NK-92 treated with Interleukin-12 subunit alpha and Interleukin-12 subunit beta, amount 100 ng/mL, for 24 hours (cell line): ENCODE results near the gene TRMT1.
A peak's percentile ranks its signal among the peaks of the same experiment; 100 is the strongest.

Experiments used
- DNase-seq: peaks from one replicate; lab custom pipeline; 2025; lab: John Stamatoyannopoulos, UW

TRMT1 gene

GRCh38 chr19:13070425-13071140, 46.0 kb downstream of the TRMT1 start:
- DNase-seq = no peak

- DNase-seq = no peak
Measured at GRCh38 chr19:13069415-13070359, 46.9 kb downstream of the TRMT1 start.

- no peak for DNase-seq
Measured at GRCh38 chr19:13068085-13068846, 48.3 kb downstream of the TRMT1 start.

- no peak for DNase-seq
Measured at GRCh38 chr19:13066933-13067807, 49.4 kb downstream of the TRMT1 start.

- DNase-seq = no peak
Measured at GRCh38 chr19:13066226-13066625, 50.3 kb downstream of the TRMT1 start.

GRCh38 chr19:13064092-13064489, 52.4 kb downstream of the TRMT1 start:
- no peak for DNase-seq

GRCh38 chr19:13063461-13064091, 53.0 kb downstream of the TRMT1 start:
- no peak for DNase-seq

- no peak for DNase-seq
Measured at GRCh38 chr19:13062317-13062716, 54.2 kb downstream of the TRMT1 start.

- DNase-seq = peak; percentile 38
Measured at GRCh38 chr19:13060964-13061927, 55.3 kb downstream of the TRMT1 start.

- no peak for DNase-seq
Measured at GRCh38 chr19:13060233-13060963, 56.1 kb downstream of the TRMT1 start.

GRCh38 chr19:13058951-13059660, 57.4 kb downstream of the TRMT1 start:
- no peak for DNase-seq

- DNase-seq = no peak
Measured at GRCh38 chr19:13057744-13058143, 58.8 kb downstream of the TRMT1 start.

GRCh38 chr19:13057147-13057572, 59.4 kb downstream of the TRMT1 start:
- DNase-seq = no peak

- DNase-seq = no peak
Measured at GRCh38 chr19:13056052-13056660, 60.4 kb downstream of the TRMT1 start.

- DNase-seq = no peak
Measured at GRCh38 chr19:13055213-13056051, 61.1 kb downstream of the TRMT1 start.
